ENCODE measurements around the gene SOX13.

Gene SOX13

GRCh38 chr1:204128964-204129896 is 56.3 kb downstream of the SOX13 start:
- Histone ChIP-seq H3K4me1 (ENCODE audit: control insufficient read depth in 2 of 2, insufficient read depth in 2 of 2, low read length in 2 of 2) (peaks cover 0 to 14% of the 10 kb centered on the region in 2 donors), H3K9ac (ENCODE audit: low read depth in 1 of 2, low read length in 2 of 2) (peak overlapping the region; percentile 36 to 48), H3K36me3 (ENCODE audit: control insufficient read depth in 2 of 2, insufficient read depth in 2 of 2, low read length in 2 of 2) (peaks cover 15% of the 10 kb centered on the region in 2 donors), H3K27me3 (ENCODE audit: control insufficient read depth in 2 of 2, insufficient read depth in 2 of 2, low read length in 2 of 2) (no peaks in the 10 kb centered on the region), H3K27ac (ENCODE audit: low read depth in 2 of 2, low read length in 2 of 2) (no peak overlapping the region), H3K9me3 (ENCODE audit: control insufficient read depth in 2 of 2, low read length in 2 of 2) (no peaks in the 10 kb centered on the region), H3K4me3 (ENCODE audit: low read length in 2 of 2) (peak overlapping the region; percentile 58 to 65)

- Histone ChIP-seq H3K9me3 (ENCODE audit: control insufficient read depth in 2 of 2, low read length in 2 of 2) (no peaks in the 10 kb centered on the region), H3K27me3 (ENCODE audit: control insufficient read depth in 2 of 2, insufficient read depth in 2 of 2, low read length in 2 of 2) (no peaks in the 10 kb centered on the region), H3K27ac (ENCODE audit: low read depth in 2 of 2, low read length in 2 of 2) (no peak overlapping the region), H3K4me1 (ENCODE audit: control insufficient read depth in 2 of 2, insufficient read depth in 2 of 2, low read length in 2 of 2) (peaks cover 0 to 14% of the 10 kb centered on the region in 2 donors), H3K4me3 (ENCODE audit: low read length in 2 of 2) (no peak overlapping the region), H3K36me3 (ENCODE audit: control insufficient read depth in 2 of 2, insufficient read depth in 2 of 2, low read length in 2 of 2) (peaks cover 7 to 8% of the 10 kb centered on the region in 2 donors), H3K9ac (ENCODE audit: low read depth in 1 of 2, low read length in 2 of 2) (no peak overlapping the region)
Observed at GRCh38 chr1:204130178-204130577, 57.3 kb downstream of the SOX13 start.

GRCh38 chr1:204130981-204131892 is 58.3 kb downstream of the SOX13 start:
- no peak overlapping the region for H3K9ac ChIP-seq (ENCODE audit: low read depth in 1 of 2, low read length in 2 of 2)
- H3K9me3 ChIP-seq (ENCODE audit: control insufficient read depth in 2 of 2, low read length in 2 of 2): no peaks in the 10 kb centered on the region
- no peak overlapping the region for H3K27ac ChIP-seq (ENCODE audit: low read depth in 2 of 2, low read length in 2 of 2)
- H3K36me3 ChIP-seq (ENCODE audit: control insufficient read depth in 2 of 2, insufficient read depth in 2 of 2, low read length in 2 of 2): peaks cover under 1% of the 10 kb centered on the region in 2 donors
- peaks cover 0 to 14% of the 10 kb centered on the region in 2 donors for H3K4me1 ChIP-seq (ENCODE audit: control insufficient read depth in 2 of 2, insufficient read depth in 2 of 2, low read length in 2 of 2)
- no peaks in the 10 kb centered on the region for H3K27me3 ChIP-seq (ENCODE audit: control insufficient read depth in 2 of 2, insufficient read depth in 2 of 2, low read length in 2 of 2)
- H3K4me3 ChIP-seq (ENCODE audit: low read length in 2 of 2): no peak overlapping the region

- H3K27ac ChIP-seq (ENCODE audit: low read depth in 2 of 2, low read length in 2 of 2): no peak overlapping the region
Observed at GRCh38 chr1:204131978-204132377, 59.1 kb downstream of the SOX13 start.

GRCh38 chr1:204132718-204133117 is 59.8 kb downstream of the SOX13 start:
- no peak overlapping the region for H3K4me3 ChIP-seq (ENCODE audit: low read length in 2 of 2)
- no peak overlapping the region for H3K27ac ChIP-seq (ENCODE audit: low read depth in 2 of 2, low read length in 2 of 2)
- no peaks in the 10 kb centered on the region for H3K9me3 ChIP-seq (ENCODE audit: control insufficient read depth in 2 of 2, low read length in 2 of 2)
- H3K36me3 ChIP-seq (ENCODE audit: control insufficient read depth in 2 of 2, insufficient read depth in 2 of 2, low read length in 2 of 2): no peaks in the 10 kb centered on the region
- H3K9ac ChIP-seq (ENCODE audit: low read depth in 1 of 2, low read length in 2 of 2): no peak overlapping the region
- H3K4me1 ChIP-seq (ENCODE audit: control insufficient read depth in 2 of 2, insufficient read depth in 2 of 2, low read length in 2 of 2): peaks cover 0 to 14% of the 10 kb centered on the region in 2 donors
- H3K27me3 ChIP-seq (ENCODE audit: control insufficient read depth in 2 of 2, insufficient read depth in 2 of 2, low read length in 2 of 2): no peaks in the 10 kb centered on the region

More at GRCh38 chr1:204131978-204132377, 59.1 kb downstream of the SOX13 start:
- Histone ChIP-seq H3K4me1 (ENCODE audit: control insufficient read depth in 2 of 2, insufficient read depth in 2 of 2, low read length in 2 of 2) (peaks cover 0 to 14% of the 10 kb centered on the region in 2 donors), H3K9ac (ENCODE audit: low read depth in 1 of 2, low read length in 2 of 2) (no peak overlapping the region), H3K36me3 (ENCODE audit: control insufficient read depth in 2 of 2, insufficient read depth in 2 of 2, low read length in 2 of 2) (no peaks in the 10 kb centered on the region), H3K9me3 (ENCODE audit: control insufficient read depth in 2 of 2, low read length in 2 of 2) (no peaks in the 10 kb centered on the region), H3K4me3 (ENCODE audit: low read length in 2 of 2) (no peak overlapping the region), H3K27me3 (ENCODE audit: control insufficient read depth in 2 of 2, insufficient read depth in 2 of 2, low read length in 2 of 2) (no peaks in the 10 kb centered on the region)

- no peaks in the 10 kb centered on the region for H3K9me3 ChIP-seq (ENCODE audit: control insufficient read depth in 2 of 2, low read length in 2 of 2)
- peaks cover 0 to 10% of the 10 kb centered on the region in 2 donors for H3K4me1 ChIP-seq (ENCODE audit: control insufficient read depth in 2 of 2, insufficient read depth in 2 of 2, low read length in 2 of 2)
- no peak overlapping the region for H3K9ac ChIP-seq (ENCODE audit: low read depth in 1 of 2, low read length in 2 of 2)
Observed at GRCh38 chr1:204134103-204134502, 61.2 kb downstream of the SOX13 start.

GRCh38 chr1:204136814-204137213 is 63.9 kb downstream of the SOX13 start:
- Histone ChIP-seq H3K9me3 (ENCODE audit: control insufficient read depth in 2 of 2, low read length in 2 of 2) (no peaks in the 10 kb centered on the region), H3K4me3 (ENCODE audit: low read length in 2 of 2) (no peak overlapping the region), H3K27ac (ENCODE audit: low read depth in 2 of 2, low read length in 2 of 2) (no peak overlapping the region), H3K9ac (ENCODE audit: low read depth in 1 of 2, low read length in 2 of 2) (no peak overlapping the region), H3K4me1 (ENCODE audit: control insufficient read depth in 2 of 2, insufficient read depth in 2 of 2, low read length in 2 of 2) (no peaks in the 10 kb centered on the region), H3K27me3 (ENCODE audit: control insufficient read depth in 2 of 2, insufficient read depth in 2 of 2, low read length in 2 of 2) (no peaks in the 10 kb centered on the region), H3K36me3 (ENCODE audit: control insufficient read depth in 2 of 2, insufficient read depth in 2 of 2, low read length in 2 of 2) (no peaks in the 10 kb centered on the region)

More at GRCh38 chr1:204134103-204134502, 61.2 kb downstream of the SOX13 start:
- Histone ChIP-seq H3K4me3 (ENCODE audit: low read length in 2 of 2) (no peak overlapping the region), H3K36me3 (ENCODE audit: control insufficient read depth in 2 of 2, insufficient read depth in 2 of 2, low read length in 2 of 2) (no peaks in the 10 kb centered on the region), H3K27me3 (ENCODE audit: control insufficient read depth in 2 of 2, insufficient read depth in 2 of 2, low read length in 2 of 2) (no peaks in the 10 kb centered on the region), H3K27ac (ENCODE audit: low read depth in 2 of 2, low read length in 2 of 2) (no peak overlapping the region)

- H3K9ac ChIP-seq (ENCODE audit: low read depth in 1 of 2, low read length in 2 of 2): no peak overlapping the region
- H3K4me3 ChIP-seq (ENCODE audit: low read length in 2 of 2): no peak overlapping the region
- no peak overlapping the region for H3K27ac ChIP-seq (ENCODE audit: low read depth in 2 of 2, low read length in 2 of 2)
- no peaks in the 10 kb centered on the region for H3K36me3 ChIP-seq (ENCODE audit: control insufficient read depth in 2 of 2, insufficient read depth in 2 of 2, low read length in 2 of 2)
- no peaks in the 10 kb centered on the region for H3K27me3 ChIP-seq (ENCODE audit: control insufficient read depth in 2 of 2, insufficient read depth in 2 of 2, low read length in 2 of 2)
- H3K9me3 ChIP-seq (ENCODE audit: control insufficient read depth in 2 of 2, low read length in 2 of 2): no peaks in the 10 kb centered on the region
- H3K4me1 ChIP-seq (ENCODE audit: control insufficient read depth in 2 of 2, insufficient read depth in 2 of 2, low read length in 2 of 2): no peaks in the 10 kb centered on the region
Observed at GRCh38 chr1:204139088-204139487, 66.2 kb downstream of the SOX13 start.

GRCh38 chr1:204139952-204140351 is 67.0 kb downstream of the SOX13 start:
- H3K9ac ChIP-seq (ENCODE audit: low read depth in 1 of 2, low read length in 2 of 2): no peak overlapping the region
- no peaks in the 10 kb centered on the region for H3K4me1 ChIP-seq (ENCODE audit: control insufficient read depth in 2 of 2, insufficient read depth in 2 of 2, low read length in 2 of 2)
- no peaks in the 10 kb centered on the region for H3K9me3 ChIP-seq (ENCODE audit: control insufficient read depth in 2 of 2, low read length in 2 of 2)
- H3K4me3 ChIP-seq (ENCODE audit: low read length in 2 of 2): no peak overlapping the region
- H3K27ac ChIP-seq (ENCODE audit: low read depth in 2 of 2, low read length in 2 of 2): no peak overlapping the region
- peaks cover 0 to 2% of the 10 kb centered on the region in 2 donors for H3K27me3 ChIP-seq (ENCODE audit: control insufficient read depth in 2 of 2, insufficient read depth in 2 of 2, low read length in 2 of 2)
- no peaks in the 10 kb centered on the region for H3K36me3 ChIP-seq (ENCODE audit: control insufficient read depth in 2 of 2, insufficient read depth in 2 of 2, low read length in 2 of 2)

- Histone ChIP-seq H3K9ac (ENCODE audit: low read depth in 1 of 2, low read length in 2 of 2) (no peak overlapping the region), H3K4me1 (ENCODE audit: control insufficient read depth in 2 of 2, insufficient read depth in 2 of 2, low read length in 2 of 2) (no peaks in the 10 kb centered on the region), H3K27me3 (ENCODE audit: control insufficient read depth in 2 of 2, insufficient read depth in 2 of 2, low read length in 2 of 2) (peaks cover 0 to 2% of the 10 kb centered on the region in 2 donors), H3K9me3 (ENCODE audit: control insufficient read depth in 2 of 2, low read length in 2 of 2) (no peaks in the 10 kb centered on the region), H3K36me3 (ENCODE audit: control insufficient read depth in 2 of 2, insufficient read depth in 2 of 2, low read length in 2 of 2) (no peaks in the 10 kb centered on the region), H3K27ac (ENCODE audit: low read depth in 2 of 2, low read length in 2 of 2) (no peak overlapping the region), H3K4me3 (ENCODE audit: low read length in 2 of 2) (no peak overlapping the region)
Observed at GRCh38 chr1:204141131-204141530, 68.2 kb downstream of the SOX13 start.

Data from mucosa of rectum (tissue), 2 donors.